ENCODE data around the gene GPATCH2.
"Not testable (repeated sequence)": the region's sequence is repeated elsewhere in the genome, so short reads cannot be mapped to it uniquely, and the experiment has no call there.

GPATCH2 gene

DNA sequence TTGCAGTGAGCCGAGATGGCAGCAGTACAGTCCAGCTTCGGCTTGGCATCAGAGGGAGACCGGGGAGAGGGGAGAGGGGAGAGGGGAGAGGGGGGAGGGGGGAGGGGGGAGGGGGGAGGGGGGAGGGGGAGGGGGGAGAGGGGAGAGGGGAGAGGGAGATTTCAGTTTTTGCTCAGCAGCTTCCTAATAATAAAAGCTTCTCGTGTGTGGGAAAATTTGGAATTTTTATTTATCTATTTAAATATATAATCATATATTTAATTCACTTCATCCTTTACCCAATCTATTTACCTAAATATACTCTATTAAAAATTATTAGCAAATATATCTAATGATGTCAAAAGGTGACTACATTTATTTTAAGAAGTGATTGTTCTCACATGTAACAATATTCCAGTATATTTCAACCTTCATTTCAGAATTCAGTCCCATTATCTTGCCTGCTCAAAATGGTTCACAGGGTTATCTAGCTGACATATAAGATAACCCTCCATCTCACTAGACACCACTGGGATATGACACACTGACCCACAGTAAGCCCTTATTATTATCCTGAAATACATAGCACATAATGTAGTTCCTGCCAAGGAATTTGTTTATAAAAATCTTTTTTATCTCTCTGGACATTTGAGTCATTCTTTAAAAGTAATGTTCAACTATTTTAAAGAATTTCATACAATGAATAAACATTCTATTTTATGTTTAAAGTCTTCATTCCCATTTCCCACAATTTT lies 105.9 kb downstream of the GPATCH2 start:
- no peak for DNase-seq

DNA sequence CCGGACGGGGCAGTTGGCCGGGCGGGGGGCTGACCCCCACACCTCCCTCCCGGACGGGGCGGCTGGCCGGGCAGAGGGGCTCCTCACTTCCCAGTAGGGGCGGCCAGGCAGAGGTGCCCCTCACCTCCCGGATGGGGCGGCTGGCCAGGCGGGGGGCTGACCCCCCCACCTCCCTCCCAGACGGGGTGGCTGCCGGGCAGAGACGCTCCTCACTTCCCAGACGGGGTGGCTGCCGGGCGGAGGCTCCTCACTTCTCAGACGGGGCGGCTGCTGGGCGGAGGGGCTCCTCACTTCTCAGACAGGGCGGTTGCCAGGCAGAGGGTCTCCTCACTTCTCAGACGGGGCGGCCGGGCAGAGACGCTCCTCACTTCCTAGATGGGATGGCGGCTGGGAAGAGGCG lies 107.0 kb downstream of the GPATCH2 start:
- not testable (repeated sequence) for DNase-seq

DNA sequence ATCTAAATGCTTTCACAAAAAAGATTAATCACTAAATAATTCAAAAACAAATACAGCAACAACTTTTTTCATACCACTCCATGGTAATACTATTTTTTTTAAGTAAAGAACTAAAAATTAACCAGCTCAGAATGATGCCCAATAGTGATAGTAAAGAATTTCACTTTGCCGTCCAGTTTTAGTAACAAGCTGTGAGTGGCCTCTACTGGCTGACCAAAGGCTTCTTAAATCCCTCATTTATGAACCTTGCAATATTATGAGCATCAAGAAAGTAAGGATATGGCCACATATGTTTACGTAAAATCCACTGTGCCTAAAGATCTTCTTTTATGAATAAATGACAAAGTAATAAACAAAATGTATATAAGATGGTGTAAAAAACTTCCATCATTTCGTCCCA lies 108.6 kb downstream of the GPATCH2 start:
- DNase-seq, result no peak

DNA sequence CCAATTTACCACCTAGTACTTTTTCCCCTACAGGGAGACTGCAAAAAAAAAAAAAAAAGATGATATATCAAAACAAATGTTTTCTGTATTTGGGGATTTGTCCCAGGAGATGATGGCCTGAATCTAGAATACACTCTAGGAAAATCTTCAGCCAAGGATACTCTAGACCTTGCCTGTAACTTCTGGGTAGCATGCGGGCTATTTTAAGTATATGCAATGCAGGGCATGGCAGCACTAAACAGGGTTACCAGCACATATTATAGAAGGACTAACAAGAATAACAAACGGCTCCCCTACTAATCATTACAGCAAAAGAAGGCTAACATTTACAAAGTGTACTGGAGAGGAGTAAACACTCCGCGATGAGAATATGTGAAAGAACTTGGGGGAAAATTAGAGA lies 109.6 kb downstream of the GPATCH2 start:
- no peak for DNase-seq

- no peak for DNase-seq
Observed at GRCh38 chr1:217506878-217507277, 124.0 kb downstream of the GPATCH2 start.

- no peak for DNase-seq
Observed at GRCh38 chr1:217498209-217498608, 132.7 kb downstream of the GPATCH2 start.

- no peak for DNase-seq
Observed at GRCh38 chr1:217495249-217495648, 135.6 kb downstream of the GPATCH2 start.

DNA sequence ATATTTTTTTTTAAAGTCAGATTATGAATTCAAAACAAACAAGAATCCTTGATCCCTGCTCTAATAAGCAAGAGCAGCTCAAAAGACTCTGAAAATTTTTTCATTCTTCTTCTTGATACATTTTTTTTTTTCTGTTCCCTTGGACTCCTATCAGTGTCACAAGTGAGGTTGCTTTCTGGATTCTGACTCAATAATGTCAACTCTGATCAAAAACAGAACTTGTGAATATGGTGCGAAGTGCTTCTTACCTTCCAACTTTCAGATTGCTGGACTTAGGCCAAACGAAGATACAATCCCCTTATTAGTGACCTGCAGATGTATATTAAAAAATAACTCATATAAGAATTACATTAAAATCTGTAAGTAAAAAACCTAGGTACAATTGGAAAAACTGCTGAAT lies 136.1 kb downstream of the GPATCH2 start:
- no peak for DNase-seq

DNA sequence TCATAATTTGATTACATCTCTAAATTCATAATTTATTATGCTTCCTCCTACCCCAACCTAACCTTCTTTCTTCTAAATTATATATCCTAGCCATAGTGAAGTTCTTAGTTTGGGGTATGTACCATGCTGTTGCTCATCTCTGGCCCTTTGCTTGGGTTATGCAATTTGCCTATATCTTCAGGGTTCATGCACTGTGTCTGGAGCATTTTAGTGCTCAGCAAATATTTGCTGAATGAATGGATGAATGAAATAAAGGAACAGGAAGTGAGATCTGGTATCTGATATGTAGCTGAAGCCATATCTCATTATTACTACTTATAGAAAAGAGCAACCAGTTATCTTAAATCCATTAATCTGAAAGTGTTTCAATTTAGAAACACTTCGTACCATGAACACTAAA lies 137.6 kb downstream of the GPATCH2 start:
- DNase-seq, result no peak

- DNase-seq, result no peak
Observed at GRCh38 chr1:217484871-217485270, 146.0 kb downstream of the GPATCH2 start.

DNA sequence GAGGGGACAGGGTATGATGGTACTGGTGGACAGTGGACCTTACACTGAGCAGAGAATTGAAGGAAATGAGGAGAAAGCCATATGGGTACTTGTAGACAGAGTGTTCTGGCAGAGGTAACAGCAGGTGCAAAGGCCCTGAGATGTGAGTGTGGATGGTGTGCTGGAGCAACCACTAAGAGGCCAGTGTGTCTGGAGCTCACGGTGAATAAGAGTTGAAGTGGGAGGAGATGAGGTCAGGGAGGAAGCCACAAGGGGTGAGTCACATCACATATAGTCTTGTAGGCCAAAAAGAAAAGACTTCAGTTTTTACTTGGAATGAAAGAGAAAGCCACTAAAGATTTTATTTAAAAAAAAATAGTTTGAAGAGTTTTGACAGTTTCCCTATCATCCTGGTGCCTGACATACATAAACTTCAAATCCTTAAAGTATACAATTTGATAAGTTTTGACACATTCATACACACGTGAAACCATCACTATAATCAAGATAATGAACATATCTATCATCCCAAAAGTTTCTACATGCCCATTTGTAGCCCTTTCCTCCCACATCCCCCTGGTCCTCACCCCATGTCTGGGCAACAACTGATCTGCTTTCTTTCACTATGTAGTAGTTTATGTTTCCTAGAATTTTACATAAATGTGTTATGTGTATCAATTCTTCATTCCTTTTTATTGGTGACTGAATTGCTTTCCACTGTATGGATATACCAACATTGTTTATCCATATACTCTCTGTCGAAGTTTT lies 148.4 kb downstream of the GPATCH2 start:
- DNase-seq, result peak; percentile 1

DNA sequence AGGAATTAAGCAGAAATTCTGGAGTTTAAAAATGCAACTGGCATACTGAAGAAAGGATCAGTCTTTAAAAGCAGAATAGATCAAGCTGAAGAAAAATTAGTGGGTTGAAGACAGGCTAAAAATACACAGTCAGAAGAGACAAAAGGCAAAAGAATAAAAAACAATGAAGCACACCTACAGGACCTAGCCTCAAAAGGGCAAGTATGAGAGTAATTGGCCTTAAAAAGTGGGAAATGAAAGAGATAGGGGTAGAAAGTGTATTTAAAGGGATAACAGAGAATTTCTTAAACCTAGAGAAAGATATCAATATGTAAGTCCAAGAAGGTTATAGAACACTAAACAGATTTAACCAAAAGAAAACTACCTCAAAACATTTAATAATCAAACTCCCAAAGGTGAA lies 152.4 kb downstream of the GPATCH2 start:
- DNase-seq, result no peak

DNA sequence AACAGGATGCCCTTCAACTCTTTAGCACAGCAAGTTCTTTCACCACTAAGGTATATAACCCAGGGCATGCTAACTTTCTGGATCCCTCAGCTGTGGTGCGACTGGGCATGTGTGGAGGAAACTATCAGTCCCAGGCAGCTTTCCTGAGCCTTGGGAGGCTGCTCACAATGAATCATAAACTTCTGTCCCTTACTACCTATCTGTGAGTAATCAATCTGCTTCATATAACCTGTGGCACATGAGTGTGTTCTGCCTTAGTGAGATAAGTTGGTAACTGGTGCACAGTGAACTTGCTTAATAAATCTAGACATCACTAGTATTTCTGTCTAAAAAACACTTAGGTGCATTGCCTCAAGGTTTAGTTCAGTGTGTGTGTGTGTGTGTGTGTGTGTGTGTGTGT lies 158.0 kb downstream of the GPATCH2 start:
- no peak for DNase-seq

DNA sequence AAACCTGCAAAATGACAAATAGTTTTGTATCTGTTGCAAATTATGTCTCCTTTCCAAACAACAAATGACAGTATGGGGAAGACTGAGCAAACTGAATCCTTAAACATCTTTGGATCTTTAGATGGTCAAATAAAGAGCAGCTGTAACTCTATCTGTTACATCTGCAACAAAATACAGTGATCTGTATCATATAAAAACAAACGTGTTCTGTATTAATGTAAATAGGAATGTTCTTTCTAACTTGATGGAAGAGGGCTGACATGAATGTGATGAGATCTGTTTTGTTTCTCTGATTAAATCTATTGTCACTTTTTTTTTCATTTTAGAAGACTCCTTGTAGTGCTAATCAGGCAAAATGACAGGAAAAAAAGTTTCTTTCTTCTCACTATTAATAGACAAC lies 159.5 kb downstream of the GPATCH2 start:
- no peak for DNase-seq

DNA sequence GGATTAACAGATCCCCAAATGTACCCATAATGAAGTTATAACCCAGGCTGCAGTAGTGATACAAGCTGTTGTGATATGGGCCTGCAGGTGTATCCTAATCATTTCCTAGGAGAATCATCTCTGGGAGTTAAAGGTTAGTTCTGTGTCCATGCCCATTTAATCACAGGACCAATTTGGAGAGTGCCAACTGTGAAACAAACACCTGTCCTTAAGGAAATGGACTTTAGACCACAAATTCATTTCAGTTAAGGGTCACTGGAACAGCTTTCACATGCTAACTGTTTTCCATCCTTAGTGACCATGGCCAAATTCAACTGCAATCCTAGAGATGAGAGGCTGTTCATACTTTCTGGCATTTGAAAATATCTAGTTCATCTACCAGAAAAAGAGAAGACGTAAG lies 160.9 kb downstream of the GPATCH2 start:
- DNase-seq, result no peak

- no peak for DNase-seq
Observed at GRCh38 chr1:217465102-217465501, 165.8 kb downstream of the GPATCH2 start.

- DNase-seq, result no peak
Observed at GRCh38 chr1:217462666-217463065, 168.2 kb downstream of the GPATCH2 start.

DNA sequence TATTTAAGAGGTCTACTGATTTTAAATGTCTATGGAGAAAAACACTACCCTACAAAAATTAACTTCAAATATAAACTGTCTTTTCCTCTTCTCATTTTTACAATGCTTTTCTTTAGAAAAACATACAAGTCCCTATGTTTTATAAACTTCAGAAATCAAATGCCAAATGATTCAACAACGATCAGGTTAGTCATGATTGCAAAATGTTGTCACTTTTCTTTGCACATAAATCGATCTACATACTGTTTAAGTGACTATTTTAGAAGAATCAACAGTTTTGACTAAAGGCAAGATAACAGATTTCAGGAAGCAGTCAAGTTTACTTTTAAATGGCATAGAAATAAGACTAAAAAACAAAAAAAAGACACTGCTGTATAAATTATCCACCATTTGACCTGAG lies 168.7 kb downstream of the GPATCH2 start:
- DNase-seq, result no peak

DNA sequence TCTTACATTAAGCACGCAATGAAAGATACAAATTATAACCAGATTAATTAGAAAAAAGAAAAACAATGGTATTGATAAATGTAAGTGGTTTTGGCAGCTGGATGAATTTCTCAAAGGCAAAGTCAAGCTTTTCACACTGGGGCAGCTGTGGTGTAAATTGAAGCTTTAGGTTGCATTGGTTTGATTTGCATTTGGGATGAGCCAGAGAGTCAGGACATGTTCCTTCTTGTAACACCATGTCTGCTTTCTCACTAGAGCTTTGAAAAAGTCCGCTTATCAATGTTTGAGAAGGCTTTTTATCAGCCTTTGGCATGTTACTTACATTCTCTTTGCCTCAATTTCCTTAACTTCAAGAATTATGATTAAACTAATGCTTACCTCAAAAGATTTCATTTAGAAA lies 173.9 kb downstream of the GPATCH2 start:
- no peak for DNase-seq

GRCh38 chr1:217456261-217456660 lies 174.6 kb downstream of the GPATCH2 start:
- DNase-seq, result no peak

DNA sequence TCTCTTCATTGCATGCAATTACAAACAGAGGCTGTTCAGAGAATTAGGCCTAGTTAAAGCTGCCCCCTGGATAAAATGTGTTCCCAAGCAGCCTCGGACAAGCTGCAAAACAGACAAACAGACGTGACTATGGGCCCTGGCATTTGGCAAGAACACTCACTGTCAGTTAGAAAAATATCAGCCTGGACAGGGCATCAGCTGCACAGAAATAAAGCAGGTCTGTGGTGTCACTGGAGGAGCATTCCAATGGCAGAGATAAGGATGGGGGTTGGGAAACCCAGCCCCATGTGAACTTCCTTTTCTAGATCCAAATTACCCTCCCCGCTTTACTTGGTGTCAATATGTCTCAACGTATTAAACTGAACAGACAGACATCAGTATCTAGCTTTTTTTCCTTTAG lies 177.1 kb downstream of the GPATCH2 start:
- DNase-seq, result no peak

DNA sequence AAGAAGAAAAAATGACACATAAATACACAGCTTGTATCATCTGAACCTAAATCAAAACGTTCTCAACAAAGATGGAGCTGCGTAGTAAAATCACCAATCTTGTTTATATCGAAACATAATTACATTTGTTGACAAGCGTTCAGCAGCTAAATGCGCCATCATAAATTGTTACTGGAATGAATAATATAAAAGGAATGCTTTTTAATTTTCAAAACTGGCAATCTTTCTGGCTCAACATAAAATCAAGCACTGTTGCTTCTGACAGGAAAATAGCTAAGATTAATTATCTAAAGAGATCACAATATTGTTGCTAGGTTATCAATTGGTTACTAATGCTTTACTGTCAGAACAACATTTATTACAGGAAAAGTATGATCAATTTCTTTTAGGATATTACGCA lies 181.5 kb downstream of the GPATCH2 start:
- DNase-seq, result no peak

DNA sequence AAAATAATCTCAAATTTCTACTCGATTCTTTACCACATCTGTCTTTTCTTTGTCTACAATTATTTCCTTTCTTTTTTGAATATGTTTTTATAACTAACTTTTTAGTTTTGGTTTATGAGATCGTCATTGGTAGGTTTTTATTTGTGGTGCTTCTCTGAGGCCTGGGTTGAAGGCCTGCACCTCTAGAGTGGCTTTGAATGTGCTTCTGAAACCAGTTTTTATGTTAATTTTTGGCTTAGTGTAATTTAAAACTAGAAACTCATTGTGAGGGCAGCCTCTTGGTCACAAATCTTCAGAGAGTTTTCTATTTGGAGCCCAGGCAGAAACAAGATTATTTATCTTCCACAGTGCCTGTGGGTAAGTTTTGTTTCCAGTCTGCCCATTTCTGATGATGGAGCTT lies 187.0 kb downstream of the GPATCH2 start:
- DNase-seq, result no peak

DNA sequence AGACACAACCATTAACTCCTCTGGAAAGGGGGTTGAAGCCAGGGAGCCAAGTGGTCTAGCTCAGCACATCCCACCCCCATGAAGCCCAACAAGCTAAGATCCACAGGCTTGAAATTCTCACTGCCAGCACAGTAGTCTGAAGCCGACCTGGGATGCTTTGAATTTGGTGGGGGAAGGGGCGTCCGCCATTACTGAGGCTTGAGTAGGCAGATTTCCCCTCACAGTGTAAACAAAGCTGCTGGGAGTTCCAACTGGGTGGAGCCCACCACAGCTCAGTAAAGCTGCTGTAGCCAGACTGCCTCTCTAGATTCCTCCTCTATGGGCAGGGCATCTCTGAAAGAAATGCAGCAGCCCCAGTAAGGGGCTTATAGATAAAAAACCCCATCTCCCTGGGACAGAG lies 193.5 kb downstream of the GPATCH2 start:
- no peak for DNase-seq

DNA sequence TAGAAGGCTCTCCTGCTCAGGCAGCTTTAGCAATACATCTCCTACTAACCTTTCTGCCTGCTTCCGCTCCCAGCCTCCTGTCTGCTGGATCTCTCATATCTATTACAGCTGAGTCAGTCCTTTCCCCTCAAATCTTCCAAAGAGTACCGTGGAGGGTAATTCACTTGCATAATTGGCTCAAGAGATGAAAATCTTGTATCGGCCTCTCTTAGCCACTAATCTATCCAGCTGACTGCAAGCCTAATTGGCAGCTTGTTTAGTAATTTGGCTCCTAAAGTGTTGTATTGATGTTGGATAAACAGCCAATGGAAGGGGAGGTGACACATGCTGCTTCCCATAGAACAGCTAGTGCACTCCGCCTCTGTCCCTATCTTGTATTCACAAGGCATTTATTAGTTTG lies 195.7 kb downstream of the GPATCH2 start:
- no peak for DNase-seq

All from CD4-positive, alpha-beta T cell treated with Interleukin-12 subunit alpha and Interleukin-12 subunit beta, for 1 hour (primary cell).